IPS-15b (cell line): ENCODE measurements around the gene PHACTR3.

Experiments used
- H3K27me3 ChIP-seq: one replicate; pipeline ENCODE4 v1.6.1; 2013; ENCODE audit warnings: low read length; ENCODE audit not compliant: control insufficient read depth, insufficient read depth
- H3K36me3 ChIP-seq: one replicate; pipeline ENCODE4 v1.6.1; 2013; ENCODE audit warnings: low read length; ENCODE audit not compliant: control insufficient read depth, insufficient read depth
- H3K4me1 ChIP-seq: one replicate; pipeline ENCODE4 v1.6.1; 2013; ENCODE audit warnings: mild to moderate bottlenecking, low read length; ENCODE audit not compliant: control insufficient read depth, insufficient read depth
- H3K4me3 ChIP-seq: one replicate; pipeline ENCODE4 v1.5.1; 2013; ENCODE audit warnings: low read depth, low read length
- H3K9ac ChIP-seq: one replicate; pipeline ENCODE4 v1.6.1; 2013; ENCODE audit warnings: low read depth, mild to moderate bottlenecking, low read length
- H3K9me3 ChIP-seq: one replicate; pipeline ENCODE4 v1.6.1; 2013; ENCODE audit warnings: mild to moderate bottlenecking, low read length; ENCODE audit not compliant: control insufficient read depth, insufficient read depth

Gene PHACTR3

GRCh38 chr20:59645271-59645670 lies 40.9 kb downstream of the PHACTR3 start:
- Histone ChIP-seq H3K9ac (no peak overlapping the region), H3K36me3 (no peaks in the 10 kb centered on the region), H3K9me3 (no peaks in the 10 kb centered on the region), H3K4me1 (no peaks in the 10 kb centered on the region), H3K4me3 (no peak overlapping the region), H3K27me3 (peaks cover 4% of the 10 kb centered on the region)

GRCh38 chr20:59645761-59646171 lies 41.4 kb downstream of the PHACTR3 start:
- Histone ChIP-seq H3K9ac (no peak overlapping the region), H3K36me3 (no peaks in the 10 kb centered on the region), H3K27me3 (peaks cover 2% of the 10 kb centered on the region), H3K9me3 (no peaks in the 10 kb centered on the region), H3K4me1 (no peaks in the 10 kb centered on the region), H3K4me3 (no peak overlapping the region)

- Histone ChIP-seq H3K9ac (no peak overlapping the region), H3K4me1 (no peaks in the 10 kb centered on the region), H3K36me3 (no peaks in the 10 kb centered on the region), H3K9me3 (no peaks in the 10 kb centered on the region), H3K4me3 (no peak overlapping the region), H3K27me3 (peaks cover 2% of the 10 kb centered on the region)
Observed at GRCh38 chr20:59646487-59646886, 42.1 kb downstream of the PHACTR3 start.

GRCh38 chr20:59647271-59647670 lies 42.9 kb downstream of the PHACTR3 start:
- H3K9ac ChIP-seq = no peak overlapping the region
- no peaks in the 10 kb centered on the region for H3K4me1 ChIP-seq
- H3K4me3 ChIP-seq = no peak overlapping the region
- no peaks in the 10 kb centered on the region for H3K9me3 ChIP-seq
- H3K27me3 ChIP-seq = peaks cover 2% of the 10 kb centered on the region
- no peaks in the 10 kb centered on the region for H3K36me3 ChIP-seq

GRCh38 chr20:59648466-59649070 lies 44.2 kb downstream of the PHACTR3 start:
- no peaks in the 10 kb centered on the region for H3K36me3 ChIP-seq
- peaks cover 2% of the 10 kb centered on the region for H3K27me3 ChIP-seq
- H3K4me1 ChIP-seq = no peaks in the 10 kb centered on the region
- no peak overlapping the region for H3K9ac ChIP-seq
- H3K9me3 ChIP-seq = no peaks in the 10 kb centered on the region
- H3K4me3 ChIP-seq = no peak overlapping the region

- Histone ChIP-seq H3K27me3 (peaks cover 2% of the 10 kb centered on the region), H3K4me1 (no peaks in the 10 kb centered on the region), H3K9me3 (no peaks in the 10 kb centered on the region), H3K4me3 (no peak overlapping the region), H3K36me3 (no peaks in the 10 kb centered on the region), H3K9ac (no peak overlapping the region)
Observed at GRCh38 chr20:59650418-59650817, 46.1 kb downstream of the PHACTR3 start.

- H3K4me3 ChIP-seq = no peak overlapping the region
- H3K36me3 ChIP-seq = no peaks in the 10 kb centered on the region
- H3K9me3 ChIP-seq = no peaks in the 10 kb centered on the region
- H3K27me3 ChIP-seq = peaks cover 2% of the 10 kb centered on the region
- H3K4me1 ChIP-seq = no peaks in the 10 kb centered on the region
- H3K9ac ChIP-seq = no peak overlapping the region
Observed at GRCh38 chr20:59652381-59652780, 48.0 kb downstream of the PHACTR3 start.

- no peak overlapping the region for H3K4me3 ChIP-seq
- no peaks in the 10 kb centered on the region for H3K36me3 ChIP-seq
- peaks cover 2% of the 10 kb centered on the region for H3K9me3 ChIP-seq
- no peaks in the 10 kb centered on the region for H3K4me1 ChIP-seq
- H3K27me3 ChIP-seq = no peaks in the 10 kb centered on the region
- no peak overlapping the region for H3K9ac ChIP-seq
Observed at GRCh38 chr20:59656417-59656816, 52.1 kb downstream of the PHACTR3 start.

GRCh38 chr20:59657459-59658046 lies 53.2 kb downstream of the PHACTR3 start:
- Histone ChIP-seq H3K9me3 (peaks cover 2% of the 10 kb centered on the region), H3K4me1 (no peaks in the 10 kb centered on the region), H3K27me3 (no peaks in the 10 kb centered on the region), H3K9ac (no peak overlapping the region), H3K4me3 (no peak overlapping the region), H3K36me3 (no peaks in the 10 kb centered on the region)

- Histone ChIP-seq H3K36me3 (no peaks in the 10 kb centered on the region), H3K27me3 (no peaks in the 10 kb centered on the region), H3K9ac (no peak overlapping the region), H3K4me1 (no peaks in the 10 kb centered on the region), H3K9me3 (peaks cover 2% of the 10 kb centered on the region), H3K4me3 (no peak overlapping the region)
Observed at GRCh38 chr20:59660471-59660870, 56.1 kb downstream of the PHACTR3 start.

- no peaks in the 10 kb centered on the region for H3K4me1 ChIP-seq
- H3K4me3 ChIP-seq = no peak overlapping the region
- H3K36me3 ChIP-seq = no peaks in the 10 kb centered on the region
- H3K27me3 ChIP-seq = no peaks in the 10 kb centered on the region
- peaks cover 2% of the 10 kb centered on the region for H3K9me3 ChIP-seq
- H3K9ac ChIP-seq = no peak overlapping the region
Observed at GRCh38 chr20:59661153-59661552, 56.8 kb downstream of the PHACTR3 start.

GRCh38 chr20:59661621-59662020 lies 57.3 kb downstream of the PHACTR3 start:
- peaks cover 2% of the 10 kb centered on the region for H3K9me3 ChIP-seq
- no peaks in the 10 kb centered on the region for H3K27me3 ChIP-seq
- no peaks in the 10 kb centered on the region for H3K36me3 ChIP-seq
- no peaks in the 10 kb centered on the region for H3K4me1 ChIP-seq
- no peak overlapping the region for H3K4me3 ChIP-seq
- no peak overlapping the region for H3K9ac ChIP-seq
